ENCODE results near the gene PIAS3.
"Not testable (repeated sequence)": the region's sequence is repeated elsewhere in the genome, so short reads cannot be mapped to it uniquely, and the experiment has no call there.

Gene PIAS3

DNA sequence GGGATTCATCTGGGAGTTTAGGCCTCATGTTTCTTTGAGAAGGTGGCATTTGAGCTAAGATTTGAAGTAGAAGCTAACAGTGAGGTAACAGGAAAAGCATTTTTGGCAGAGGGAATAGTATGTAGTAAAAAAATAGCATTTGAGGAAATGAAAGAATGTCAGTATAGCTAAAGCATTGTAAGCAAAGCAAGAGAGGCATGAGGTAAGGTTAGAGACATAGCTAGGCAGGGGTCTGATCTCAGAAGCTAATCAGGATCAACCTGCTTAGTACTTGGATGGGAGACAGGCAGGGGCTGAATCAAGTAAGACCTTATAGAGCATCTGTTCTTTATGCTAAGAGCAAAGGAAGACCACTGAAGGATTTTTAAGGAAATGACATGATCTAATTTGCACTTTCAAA, 30.9 kb downstream of the PIAS3 start:
- in situ Hi-C loops (cut with HindIII; ENCODE audit: low sequenced_read_pairs): no loop called here

DNA sequence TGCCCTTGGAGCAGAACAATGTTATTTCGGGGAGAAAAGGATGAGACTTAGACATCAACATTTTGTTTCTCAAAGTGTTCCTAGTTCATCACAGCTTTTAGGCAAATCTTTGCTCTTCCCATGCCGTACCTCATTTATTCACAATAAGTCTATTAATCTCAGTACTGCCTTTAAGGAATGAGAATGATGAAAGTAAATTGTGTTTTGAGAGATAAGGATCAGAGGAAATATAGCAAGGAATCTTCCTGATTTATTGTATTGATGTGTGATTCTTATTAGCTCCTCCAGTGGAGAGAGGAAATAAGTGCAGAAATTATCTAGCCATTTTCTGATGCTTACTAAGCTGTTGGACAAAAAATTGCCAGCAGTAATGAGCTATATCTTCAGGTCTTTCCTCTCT, 32.9 kb downstream of the PIAS3 start:
- in situ Hi-C loops (cut with HindIII; ENCODE audit: low sequenced_read_pairs): no loop called here

DNA sequence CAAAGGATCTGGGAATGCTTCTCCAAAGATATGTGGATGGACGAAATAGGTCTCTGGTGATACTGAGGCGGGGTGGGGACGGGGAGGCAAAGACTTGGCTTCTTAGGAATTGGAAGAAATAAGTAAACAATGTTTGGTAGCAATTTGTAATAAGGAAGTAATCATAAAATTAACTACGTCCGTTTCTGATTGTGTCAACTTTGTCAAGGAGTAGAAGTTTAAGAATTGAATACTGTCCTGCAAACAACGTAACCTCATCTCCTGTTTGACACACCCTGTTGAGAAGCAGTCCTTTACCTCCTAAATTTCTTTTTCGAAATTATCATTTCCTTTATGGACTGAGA, 34.4 kb downstream of the PIAS3 start:
- in situ Hi-C loops (cut with HindIII; ENCODE audit: low sequenced_read_pairs): no loop called here

GRCh38 chr1:145823565-145824498, 35.0 kb downstream of the PIAS3 start, which contains the start of the genes POLR3C and RNF115:
Gene POLR3C, plus strand, starts transcription at chr1:145824200. Its CDS starts 1,577 bp downstream, at chr1:145825777.
Gene RNF115, minus strand, starts transcription at chr1:145824095. Its CDS starts 222 bp downstream, at chr1:145823873.
- in situ Hi-C loops (cut with HindIII; ENCODE audit: low sequenced_read_pairs): no loop called here

GRCh38 chr1:145822779-145823331, 36.0 kb downstream of the PIAS3 start:
- in situ Hi-C loops (cut with HindIII; ENCODE audit: low sequenced_read_pairs): not testable (repeated sequence)

DNA sequence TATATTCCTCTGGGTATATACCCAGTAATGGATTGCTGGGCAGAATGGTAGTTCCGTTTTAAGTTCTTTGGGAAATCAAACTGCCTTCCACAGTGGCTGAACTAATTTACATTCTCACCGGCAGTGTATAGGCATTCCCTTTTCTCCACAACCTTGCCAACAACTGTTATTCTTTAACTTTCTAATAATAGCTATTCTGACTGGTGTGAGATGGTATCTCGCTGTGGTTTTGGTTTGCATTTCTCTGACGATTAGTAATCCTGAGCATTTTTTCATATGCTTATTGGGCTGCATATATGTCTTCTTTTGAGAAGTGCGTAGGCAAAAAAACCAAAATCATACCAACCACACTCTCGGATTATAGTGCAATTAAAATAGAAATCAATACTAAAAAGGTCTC, 40.8 kb downstream of the PIAS3 start:
- in situ Hi-C loops (cut with HindIII; ENCODE audit: low sequenced_read_pairs): not testable (repeated sequence)

- in situ Hi-C loops (cut with HindIII; ENCODE audit: low sequenced_read_pairs): not testable (repeated sequence)
These were observed 45.7 kb downstream of the PIAS3 start for GRCh38 chr1:145812977-145813810.

GRCh38 chr1:145806844-145807243, 52.0 kb downstream of the PIAS3 start:
- in situ Hi-C loops (cut with HindIII; ENCODE audit: low sequenced_read_pairs): no loop called here

- in situ Hi-C loops (cut with HindIII; ENCODE audit: low sequenced_read_pairs): no loop called here
These were observed 52.5 kb downstream of the PIAS3 start for GRCh38 chr1:145806408-145806807.

DNA sequence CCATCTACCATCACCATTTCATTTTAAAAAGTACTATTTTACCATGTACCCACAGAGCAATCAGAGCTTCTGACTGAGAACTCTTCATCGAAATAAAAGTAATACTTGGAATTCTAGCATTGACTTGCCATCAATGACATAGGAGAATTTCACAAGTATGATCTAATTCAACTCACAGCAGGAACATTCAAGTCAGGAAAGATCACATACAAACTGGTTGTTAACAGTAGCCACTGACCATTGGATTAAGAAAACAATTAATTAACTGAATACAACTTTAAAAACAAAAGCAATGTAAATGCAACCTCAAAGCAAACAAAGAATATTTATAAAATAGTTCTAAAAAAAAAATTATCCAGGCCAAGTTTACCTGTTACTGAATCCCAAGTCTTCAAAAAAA, 53.8 kb downstream of the PIAS3 start:
- in situ Hi-C loops (cut with HindIII; ENCODE audit: low sequenced_read_pairs): no loop called here

GRCh38 chr1:145804235-145805045, 54.4 kb downstream of the PIAS3 start:
- in situ Hi-C loops (cut with HindIII; ENCODE audit: low sequenced_read_pairs): no loop called here

GRCh38 chr1:145799806-145800205, 59.1 kb downstream of the PIAS3 start:
- in situ Hi-C loops (cut with HindIII; ENCODE audit: low sequenced_read_pairs): no loop called here
